NAMALWA (cell line): ENCODE measurements around the gene ISM1.

Source experiments
- DNase-seq: peaks from one replicate; pipeline ENCODE4 v3.0.0-alpha.2; 2015; ENCODE audit warnings: low spot score

Gene ISM1

DNA sequence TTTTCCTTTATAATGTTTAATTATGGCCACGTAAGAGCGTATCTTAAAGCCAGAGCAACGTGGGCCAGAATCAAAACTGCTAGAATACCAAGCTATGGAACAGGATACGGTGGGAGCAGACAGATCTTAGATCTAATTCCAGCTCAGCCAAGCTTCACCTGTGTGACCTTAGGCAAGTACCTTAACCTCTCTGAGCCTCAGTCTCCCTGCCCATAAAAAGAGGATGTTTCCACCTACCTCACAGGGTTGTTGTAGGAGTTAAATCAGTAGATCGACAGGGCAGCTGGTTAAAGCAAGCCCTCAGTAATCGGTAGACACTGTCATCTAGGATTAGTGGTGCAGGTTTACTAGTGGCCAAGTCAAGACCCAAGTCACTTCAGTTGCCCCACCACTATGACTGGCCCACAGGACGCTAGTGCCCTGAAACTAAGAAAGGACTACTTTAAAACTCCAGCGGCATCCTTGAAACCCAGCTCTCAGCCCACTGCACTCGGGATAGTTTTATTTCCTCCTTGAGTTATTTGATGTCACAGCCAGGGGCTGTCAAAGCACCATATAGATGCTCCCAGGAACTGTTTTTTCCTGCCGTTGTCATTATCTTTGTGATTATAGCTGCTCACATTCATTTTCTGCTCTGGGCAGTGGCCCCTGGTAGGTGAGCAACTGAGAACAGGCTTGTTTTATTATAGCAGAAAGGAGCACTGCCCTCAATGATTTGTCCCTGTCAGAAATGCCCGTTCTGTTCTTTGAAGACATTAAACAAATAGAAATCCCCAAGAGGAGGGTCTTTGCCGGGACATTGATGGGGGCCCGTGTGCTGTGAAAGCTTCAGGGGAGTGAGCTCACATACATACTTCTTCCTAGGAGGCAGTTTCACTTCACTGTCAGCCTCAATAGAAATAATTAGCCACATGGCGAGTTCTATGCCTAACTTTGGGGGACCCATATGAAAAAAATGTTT, 63.1 kb downstream of the ISM1 start:
- no peak for DNase-seq

DNA sequence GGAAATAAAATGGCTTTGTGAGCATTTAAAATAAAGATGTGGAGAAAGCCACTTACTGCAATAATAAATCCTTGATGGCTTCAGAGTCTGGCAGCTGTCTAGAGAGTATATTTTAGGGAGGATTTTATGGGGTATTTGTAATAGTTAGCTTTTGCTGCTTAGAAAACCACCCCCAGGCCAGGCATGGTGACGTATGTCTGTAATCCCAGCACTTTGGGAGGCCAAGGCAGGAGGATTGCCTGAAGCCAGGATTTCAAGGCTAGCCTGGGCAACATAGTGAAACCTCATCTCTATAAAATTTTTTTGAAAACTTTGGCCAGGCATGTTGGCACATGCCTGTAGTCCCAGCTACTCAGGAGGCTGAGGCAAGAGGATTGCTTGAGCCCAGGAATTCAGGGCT, 63.8 kb downstream of the ISM1 start:
- DNase-seq = no peak

- DNase-seq = no peak
These were observed 64.3 kb downstream of the ISM1 start for GRCh38 chr20:13285408-13285807.

DNA sequence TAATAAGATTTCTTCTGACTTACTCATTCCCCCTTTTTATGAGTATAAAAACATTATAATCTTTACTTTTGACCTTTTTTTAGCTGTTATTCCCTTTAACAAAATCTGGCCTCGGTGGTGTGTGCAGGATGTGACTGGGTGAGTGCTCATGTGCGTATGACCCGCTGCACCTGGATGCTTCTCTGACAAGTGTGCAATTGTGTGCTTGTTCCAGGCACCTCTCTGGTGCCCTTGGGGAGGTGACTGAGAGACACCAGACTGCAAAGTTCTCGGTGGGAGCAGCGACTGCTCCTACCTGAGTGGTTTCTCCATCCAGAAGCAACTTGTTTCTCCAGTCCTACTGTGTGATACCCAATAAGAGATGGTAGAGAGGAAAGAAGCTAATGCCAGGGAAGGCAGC, 65.0 kb downstream of the ISM1 start:
- no peak for DNase-seq

- no peak for DNase-seq
These were observed 65.5 kb downstream of the ISM1 start for GRCh38 chr20:13286607-13287006.

DNA sequence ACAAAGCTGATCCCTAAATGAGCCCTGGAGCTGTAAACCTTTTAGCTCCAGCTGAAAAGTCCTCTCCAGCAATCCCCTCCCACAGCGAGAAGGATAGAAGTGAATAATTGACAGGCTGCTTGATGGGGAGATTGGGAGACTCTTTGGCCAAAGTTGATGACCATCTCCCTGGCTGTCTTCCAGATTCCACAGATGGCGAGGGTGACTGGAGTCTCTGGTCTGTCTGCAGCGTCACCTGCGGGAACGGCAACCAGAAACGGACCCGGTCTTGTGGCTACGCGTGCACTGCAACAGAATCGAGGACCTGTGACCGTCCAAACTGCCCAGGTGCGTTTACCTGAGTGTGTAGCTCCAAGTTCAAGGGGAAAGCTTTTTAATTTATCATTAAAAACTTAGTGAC, 67.3 kb downstream of the ISM1 start:
- DNase-seq = no peak

- no peak for DNase-seq
These were observed 68.0 kb downstream of the ISM1 start for GRCh38 chr20:13289031-13289430.

DNA sequence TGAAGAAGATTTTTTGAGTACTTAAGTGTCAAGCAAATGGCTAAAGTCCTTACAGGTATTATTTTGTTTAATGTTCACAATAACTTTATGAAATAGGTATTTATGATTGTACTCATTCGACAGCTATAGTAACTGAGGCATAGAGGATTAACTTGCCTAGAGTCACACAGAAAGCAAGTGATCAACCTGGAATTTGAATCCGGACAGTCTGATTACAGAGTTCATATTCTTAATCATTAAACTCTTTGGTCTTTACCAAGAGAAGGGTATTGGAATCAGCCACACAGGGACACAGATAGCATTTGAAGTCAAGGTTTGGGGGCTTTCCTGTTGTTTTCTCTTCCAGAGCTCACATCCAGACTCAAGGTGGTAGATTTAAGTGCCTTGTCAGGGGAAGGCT, 69.7 kb downstream of the ISM1 start:
- no peak for DNase-seq

DNA sequence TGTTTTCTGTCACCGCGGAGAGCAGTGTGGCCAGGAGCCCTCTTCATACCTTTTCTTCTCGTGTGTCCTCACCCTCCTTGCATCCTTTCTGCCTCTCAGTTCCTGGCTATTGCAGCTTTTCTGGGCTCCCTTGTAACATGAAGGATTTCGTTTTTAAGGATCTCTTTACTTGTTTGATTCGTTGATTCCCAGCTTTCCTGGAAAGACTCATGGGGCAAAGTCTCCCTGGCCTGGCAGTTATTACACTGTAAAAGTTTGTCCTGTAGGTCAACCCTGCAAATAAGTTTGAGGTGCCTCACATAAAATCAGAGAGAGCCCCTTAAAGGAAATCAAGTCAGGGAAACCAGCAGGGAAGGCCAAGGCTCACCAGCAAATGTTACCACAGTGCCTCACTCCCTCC, 70.1 kb downstream of the ISM1 start:
- no peak for DNase-seq

GRCh38 chr20:13292201-13292885, 71.3 kb downstream of the ISM1 start:
- no peak for DNase-seq

DNA sequence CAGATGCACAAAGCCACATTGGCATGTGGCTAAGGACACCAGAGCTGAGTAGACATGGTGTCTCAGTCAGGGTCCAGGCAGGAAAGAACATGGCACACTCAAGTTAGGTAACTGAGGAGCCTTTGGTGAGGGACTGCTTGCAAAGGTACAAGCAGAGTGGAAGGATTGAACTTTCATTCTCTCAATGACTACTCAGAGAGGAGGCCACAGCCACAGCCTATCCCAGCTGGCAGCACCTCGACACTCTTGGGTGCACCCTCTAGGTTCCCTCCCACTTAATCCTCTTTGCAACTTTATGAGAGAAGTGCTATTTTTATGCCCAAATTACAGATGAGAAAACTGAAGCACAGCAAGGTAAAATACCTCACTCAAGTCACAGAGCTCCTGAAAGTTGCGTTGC, 73.4 kb downstream of the ISM1 start:
- no peak for DNase-seq

- no peak for DNase-seq
These were observed 74.6 kb downstream of the ISM1 start for GRCh38 chr20:13295637-13296036.

DNA sequence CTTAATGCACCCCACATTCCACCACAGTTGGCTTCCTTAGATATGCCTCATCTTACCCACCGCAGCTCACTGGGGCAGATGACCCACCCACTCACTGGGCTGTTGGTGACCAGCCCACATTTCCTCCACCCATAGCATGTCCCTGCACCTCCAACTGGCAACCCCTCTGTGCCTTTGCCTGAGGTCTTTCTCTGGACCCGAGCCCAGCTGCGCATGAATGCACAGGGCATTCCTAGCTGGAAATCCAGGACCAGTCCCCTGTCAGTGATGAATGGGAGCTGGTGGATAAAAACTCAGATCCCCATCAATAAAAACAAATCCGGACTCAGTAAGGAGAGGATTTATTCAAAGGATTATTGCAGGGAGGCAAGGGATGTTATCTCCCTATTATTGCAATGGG, 75.0 kb downstream of the ISM1 start:
- DNase-seq = no peak

GRCh38 chr20:13297147-13297899, 76.2 kb downstream of the ISM1 start:
- DNase-seq = no peak

DNA sequence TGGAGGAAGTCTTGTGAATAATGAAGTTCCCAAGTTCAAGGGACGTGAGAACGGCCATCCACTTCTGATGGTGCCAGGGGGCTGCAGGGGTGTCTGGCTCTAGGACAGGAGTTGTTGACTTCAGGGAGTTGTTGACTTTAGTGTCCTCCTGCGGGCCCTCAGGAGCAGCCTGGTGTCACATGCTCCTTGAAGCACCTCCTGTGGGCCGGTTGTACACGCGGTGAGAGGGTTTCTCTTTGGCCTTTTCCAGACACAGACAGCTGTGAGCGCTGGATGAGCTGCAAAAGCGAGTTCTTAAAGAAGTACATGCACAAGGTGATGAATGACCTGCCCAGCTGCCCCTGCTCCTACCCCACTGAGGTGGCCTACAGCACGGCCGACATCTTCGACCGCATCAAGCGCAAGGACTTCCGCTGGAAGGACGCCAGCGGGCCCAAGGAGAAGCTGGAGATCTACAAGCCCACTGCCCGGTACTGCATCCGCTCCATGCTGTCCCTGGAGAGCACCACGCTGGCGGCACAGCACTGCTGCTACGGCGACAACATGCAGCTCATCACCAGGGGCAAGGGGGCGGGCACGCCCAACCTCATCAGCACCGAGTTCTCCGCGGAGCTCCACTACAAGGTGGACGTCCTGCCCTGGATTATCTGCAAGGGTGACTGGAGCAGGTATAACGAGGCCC, 77.8 kb downstream of the ISM1 start:
- no peak for DNase-seq

DNA sequence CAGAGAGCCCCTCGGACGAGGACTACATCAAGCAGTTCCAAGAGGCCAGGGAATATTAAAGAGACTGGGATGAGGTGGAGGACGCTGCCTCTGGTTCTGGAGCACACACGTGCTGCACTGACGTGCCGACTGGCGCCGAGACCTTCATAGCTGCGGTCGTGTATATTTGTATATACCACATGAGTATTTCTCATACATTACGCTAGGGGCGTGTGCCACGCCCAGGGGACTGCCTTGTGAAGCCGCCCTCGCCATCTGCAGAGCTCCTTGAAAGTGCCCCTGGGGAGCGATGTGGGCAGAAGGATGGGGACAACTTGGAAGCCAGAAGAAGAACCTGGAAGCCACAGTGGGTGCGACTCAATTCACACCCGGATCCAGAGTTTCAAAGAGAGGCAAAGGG, 78.3 kb downstream of the ISM1 start:
- no peak for DNase-seq

GRCh38 chr20:13301596-13301995, 80.5 kb downstream of the ISM1 start:
- DNase-seq = no peak

DNA sequence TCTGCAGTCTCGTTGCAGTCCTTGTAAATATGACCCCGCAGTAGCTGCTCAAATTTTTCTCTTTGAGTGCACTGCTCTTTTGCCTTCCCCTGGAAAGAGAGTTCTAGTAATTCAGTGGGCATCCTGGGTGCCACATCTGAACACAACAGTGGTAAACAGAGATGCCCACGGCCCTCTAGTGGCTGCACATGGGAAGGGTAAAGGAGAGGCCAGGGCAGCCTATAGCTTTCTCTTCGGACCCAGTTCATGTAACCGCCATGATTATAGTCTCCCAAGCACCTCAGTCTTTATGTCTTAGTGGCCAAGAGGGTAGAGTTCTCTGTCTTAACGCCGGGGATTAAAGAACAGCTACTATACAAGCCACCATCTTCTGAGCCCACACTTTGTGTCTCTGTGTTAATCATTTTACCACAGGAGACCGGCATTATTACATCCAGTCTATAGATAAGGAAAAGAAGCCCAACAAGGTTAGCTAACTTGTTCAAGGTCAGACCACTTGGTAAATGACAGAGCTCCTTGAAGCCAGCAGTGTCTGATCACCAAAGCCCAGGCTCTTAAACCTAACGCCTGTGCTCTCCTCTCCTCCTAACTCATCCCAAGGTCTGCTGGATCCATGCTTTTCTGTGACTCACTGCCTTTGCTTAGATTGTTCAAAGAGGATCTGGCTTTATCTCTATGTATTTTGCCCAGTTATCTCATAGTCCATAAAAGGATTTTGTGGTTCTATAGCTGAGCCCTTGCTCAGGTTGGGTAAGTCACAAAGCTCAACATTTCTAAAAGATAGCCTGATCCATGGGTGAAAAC, 81.8 kb downstream of the ISM1 start:
- DNase-seq = peak; percentile 54

- no peak for DNase-seq
These were observed 84.2 kb downstream of the ISM1 start for GRCh38 chr20:13305284-13305683.

DNA sequence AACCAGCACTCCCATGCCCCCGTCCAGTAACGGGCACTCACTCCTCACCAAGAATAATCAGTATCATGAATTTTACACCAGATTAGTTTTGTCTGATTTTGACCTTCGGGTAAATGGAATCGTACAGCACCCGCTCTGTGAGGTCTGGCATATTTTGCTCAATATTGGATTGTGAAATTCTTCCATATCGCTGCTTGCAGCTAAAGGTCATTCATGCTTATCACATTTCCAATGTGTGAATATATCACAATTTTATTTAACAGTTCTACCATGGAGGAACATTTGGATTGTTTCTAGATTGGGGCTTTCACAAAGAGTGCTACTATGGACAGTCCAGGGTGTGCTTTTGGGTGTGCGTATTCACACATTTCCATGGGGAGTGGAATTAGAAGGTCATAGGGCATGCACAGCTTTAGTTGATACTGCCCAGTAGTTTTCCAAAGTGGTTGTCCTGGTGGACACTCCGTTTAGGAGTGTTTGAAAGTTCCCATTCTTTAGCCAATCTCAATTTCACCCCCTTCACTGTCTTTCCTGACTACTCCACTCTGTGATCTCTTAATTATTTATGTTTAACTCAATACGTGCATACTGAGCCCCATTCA, 86.6 kb downstream of the ISM1 start:
- no peak for DNase-seq

- no peak for DNase-seq
These were observed 91.2 kb downstream of the ISM1 start for GRCh38 chr20:13312300-13312699.
